Measurements from ENCODE around the gene KLF12. TPM values are rescaled to one million over a fixed set of nuclear protein-coding genes. Genes with fewer than 3 reads are reported as not detected.

Gene KLF12
- total RNA-seq, 3 donors from 2014 or later, result 7.4 to 12.3 (median 10.5) TPM

DNA sequence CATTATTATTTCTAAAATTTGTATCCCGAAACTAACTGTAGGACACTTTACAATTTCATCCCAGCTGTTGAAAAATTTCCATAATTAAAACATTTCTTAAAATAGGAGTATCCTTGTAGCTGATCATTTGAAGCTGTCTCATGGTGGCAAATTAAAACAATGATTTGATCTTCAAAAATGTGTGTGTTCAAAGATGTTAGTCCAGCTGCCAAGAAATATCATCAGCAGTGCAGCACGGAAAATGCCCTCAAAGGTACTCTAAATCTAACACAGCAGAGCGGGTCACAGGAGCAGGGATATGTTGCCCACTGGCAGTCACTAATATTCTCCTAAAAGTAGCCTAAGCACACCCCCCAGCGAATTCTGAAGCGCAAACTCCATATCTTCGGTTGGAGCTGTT lies 31.0 kb downstream of the KLF12 start:
- ATAC-seq, result no peak
- Mint-ChIP-seq H3K36me3 (ENCODE audit: insufficient read depth) (peaks cover 13% of the 10 kb centered on the region), H3K9me3 (no peaks in the 10 kb centered on the region), H3K27me3 (ENCODE audit: low read depth) (no peaks in the 10 kb centered on the region), H3K4me3 (no peak overlapping the region), H3K4me1 (ENCODE audit: low read depth) (peaks cover 75% of the 10 kb centered on the region)
- DNase-seq, result no peak

GRCh38 chr13:74102691-74103090 lies 31.5 kb downstream of the KLF12 start:
- Mint-ChIP-seq H3K27me3 (ENCODE audit: low read depth) (no peaks in the 10 kb centered on the region), H3K36me3 (ENCODE audit: insufficient read depth) (peaks cover 13% of the 10 kb centered on the region), H3K4me1 (ENCODE audit: low read depth) (peaks cover 80% of the 10 kb centered on the region), H3K4me3 (no peak overlapping the region), H3K9me3 (no peaks in the 10 kb centered on the region)
- no peak for ATAC-seq
- no peak for DNase-seq

GRCh38 chr13:74101436-74101835 lies 32.8 kb downstream of the KLF12 start:
- no peak for DNase-seq
- no peak for ATAC-seq
- Mint-ChIP-seq H3K4me1 (ENCODE audit: low read depth) (peaks cover 78% of the 10 kb centered on the region), H3K36me3 (ENCODE audit: insufficient read depth) (peaks cover 10% of the 10 kb centered on the region), H3K27me3 (ENCODE audit: low read depth) (no peaks in the 10 kb centered on the region), H3K4me3 (no peak overlapping the region), H3K9me3 (no peaks in the 10 kb centered on the region)

GRCh38 chr13:74098077-74098476 lies 36.1 kb downstream of the KLF12 start:
- Mint-ChIP-seq H3K9me3 (no peaks in the 10 kb centered on the region), H3K27me3 (ENCODE audit: low read depth) (no peaks in the 10 kb centered on the region), H3K4me1 (ENCODE audit: low read depth) (peaks cover 66% of the 10 kb centered on the region), H3K36me3 (ENCODE audit: insufficient read depth) (peaks cover 10% of the 10 kb centered on the region), H3K4me3 (no peak overlapping the region)
- ATAC-seq (no peak), DNase-seq (no peak)

- no peaks in the 10 kb centered on the region for H3K27me3 Mint-ChIP-seq (ENCODE audit: low read depth)
- DNase-seq, result no peak
- no peak overlapping the region for H3K4me3 Mint-ChIP-seq
- H3K36me3 Mint-ChIP-seq (ENCODE audit: insufficient read depth), result peaks cover 8% of the 10 kb centered on the region
- H3K4me1 Mint-ChIP-seq (ENCODE audit: low read depth), result peaks cover 71% of the 10 kb centered on the region
- no peaks in the 10 kb centered on the region for H3K9me3 Mint-ChIP-seq
- no peak for ATAC-seq
These were observed 37.1 kb downstream of the KLF12 start for GRCh38 chr13:74097116-74097515.

- Mint-ChIP-seq H3K27me3 (ENCODE audit: low read depth) (no peaks in the 10 kb centered on the region), H3K36me3 (ENCODE audit: insufficient read depth) (no peaks in the 10 kb centered on the region), H3K9me3 (no peaks in the 10 kb centered on the region), H3K4me3 (no peak overlapping the region), H3K4me1 (ENCODE audit: low read depth) (peaks cover 69% of the 10 kb centered on the region)
- ATAC-seq (no peak), DNase-seq (no peak)
These were observed 40.5 kb downstream of the KLF12 start for GRCh38 chr13:74093691-74094090.

DNA sequence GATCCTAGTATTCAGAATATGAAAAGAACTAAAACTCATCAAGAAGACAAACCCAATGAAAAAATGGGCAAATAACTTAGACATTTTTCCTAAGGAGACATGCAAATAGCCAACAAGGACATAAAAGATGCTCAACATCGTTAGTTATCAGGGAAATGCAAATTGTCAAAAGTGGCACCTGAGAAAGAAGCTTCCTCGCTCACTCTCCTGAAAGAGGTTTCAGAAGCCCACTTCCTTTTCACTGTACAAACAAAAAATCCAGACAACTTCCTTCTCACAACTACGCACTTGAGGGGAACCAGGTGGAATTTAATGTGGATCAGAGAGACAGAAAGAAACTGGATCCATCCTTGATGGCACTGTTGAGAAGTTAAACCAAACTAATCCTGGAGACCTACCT lies 41.5 kb downstream of the KLF12 start:
- H3K4me3 Mint-ChIP-seq, result no peak overlapping the region
- H3K36me3 Mint-ChIP-seq (ENCODE audit: insufficient read depth), result no peaks in the 10 kb centered on the region
- no peak for ATAC-seq
- H3K27me3 Mint-ChIP-seq (ENCODE audit: low read depth), result no peaks in the 10 kb centered on the region
- no peak for DNase-seq
- H3K9me3 Mint-ChIP-seq, result no peaks in the 10 kb centered on the region
- H3K4me1 Mint-ChIP-seq (ENCODE audit: low read depth), result peaks cover 73% of the 10 kb centered on the region

GRCh38 chr13:74090869-74091605 lies 43.2 kb downstream of the KLF12 start:
- Mint-ChIP-seq H3K9me3 (no peaks in the 10 kb centered on the region), H3K4me1 (ENCODE audit: low read depth) (peaks cover 71% of the 10 kb centered on the region), H3K36me3 (ENCODE audit: insufficient read depth) (peaks cover 3% of the 10 kb centered on the region), H3K4me3 (peak overlapping the region; percentile 45), H3K27me3 (ENCODE audit: low read depth) (no peaks in the 10 kb centered on the region)
- DNase-seq (no peak), ATAC-seq (peak; percentile 30 to 50)

GRCh38 chr13:74090397-74090796 lies 43.8 kb downstream of the KLF12 start:
- H3K4me1 Mint-ChIP-seq (ENCODE audit: low read depth), result peaks cover 67% of the 10 kb centered on the region
- peak; percentile 58 to 66 for ATAC-seq

GRCh38 chr13:74087357-74087756 lies 46.8 kb downstream of the KLF12 start:
- H3K9me3 Mint-ChIP-seq, result no peaks in the 10 kb centered on the region
- H3K36me3 Mint-ChIP-seq (ENCODE audit: insufficient read depth), result peaks cover 3% of the 10 kb centered on the region
- H3K4me1 Mint-ChIP-seq (ENCODE audit: low read depth), result peaks cover 78% of the 10 kb centered on the region
- DNase-seq, result no peak
- no peak overlapping the region for H3K4me3 Mint-ChIP-seq
- H3K27me3 Mint-ChIP-seq (ENCODE audit: low read depth), result no peaks in the 10 kb centered on the region
- ATAC-seq, result no peak

More at GRCh38 chr13:74090397-74090796, 43.8 kb downstream of the KLF12 start:
- H3K27me3 Mint-ChIP-seq (ENCODE audit: low read depth), result no peaks in the 10 kb centered on the region
- DNase-seq, result no peak
- peak overlapping the region; percentile 59 for H3K4me3 Mint-ChIP-seq
- H3K9me3 Mint-ChIP-seq, result no peaks in the 10 kb centered on the region
- peaks cover 3% of the 10 kb centered on the region for H3K36me3 Mint-ChIP-seq (ENCODE audit: insufficient read depth)
